TTC549 (cell line): ENCODE measurements around the gene SYT11.
"Not testable (repeated sequence)": the region's sequence is repeated elsewhere in the genome, so short reads cannot be mapped to it uniquely, and the experiment has no call there.

Experiments
- FAIRE-seq: peaks from 2 replicates; lab custom pipeline; 2012; peaks lifted over from hg19 to GRCh38; lab: Jason Lieb, UNC

Gene SYT11, protein sequence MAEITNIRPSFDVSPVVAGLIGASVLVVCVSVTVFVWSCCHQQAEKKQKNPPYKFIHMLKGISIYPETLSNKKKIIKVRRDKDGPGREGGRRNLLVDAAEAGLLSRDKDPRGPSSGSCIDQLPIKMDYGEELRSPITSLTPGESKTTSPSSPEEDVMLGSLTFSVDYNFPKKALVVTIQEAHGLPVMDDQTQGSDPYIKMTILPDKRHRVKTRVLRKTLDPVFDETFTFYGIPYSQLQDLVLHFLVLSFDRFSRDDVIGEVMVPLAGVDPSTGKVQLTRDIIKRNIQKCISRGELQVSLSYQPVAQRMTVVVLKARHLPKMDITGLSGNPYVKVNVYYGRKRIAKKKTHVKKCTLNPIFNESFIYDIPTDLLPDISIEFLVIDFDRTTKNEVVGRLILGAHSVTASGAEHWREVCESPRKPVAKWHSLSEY

GRCh38 chr1:155859234-155859829 lies at the start of gene SYT11:
TSS of gene SYT11 (plus strand) at chr1:155859567. CDS start at chr1:155859762, 195 bp downstream.
- peak; percentile 99 for FAIRE-seq

DNA sequence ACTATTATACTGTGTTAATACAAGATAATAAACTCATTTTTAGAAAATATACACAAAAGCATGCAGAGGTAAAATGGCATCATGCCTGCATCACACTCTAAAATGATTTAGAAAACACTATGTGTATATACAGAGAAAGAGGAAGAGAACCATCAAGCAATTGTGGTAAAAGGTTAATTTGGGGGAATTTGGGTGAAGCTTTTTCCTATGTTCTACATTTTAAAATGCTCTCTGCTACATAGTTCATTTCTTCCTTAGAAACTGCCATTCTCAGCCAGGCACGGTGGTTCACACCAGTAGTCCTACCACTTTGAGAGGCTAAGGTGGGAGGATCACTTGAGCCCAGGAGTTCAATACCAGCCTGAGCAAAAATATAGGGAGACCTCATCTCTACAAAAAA lies 46.5 kb upstream of the SYT11 start:
- FAIRE-seq = no peak

- no peak for FAIRE-seq
These were observed 45.7 kb upstream of the SYT11 start for GRCh38 chr1:155813672-155814071.

DNA sequence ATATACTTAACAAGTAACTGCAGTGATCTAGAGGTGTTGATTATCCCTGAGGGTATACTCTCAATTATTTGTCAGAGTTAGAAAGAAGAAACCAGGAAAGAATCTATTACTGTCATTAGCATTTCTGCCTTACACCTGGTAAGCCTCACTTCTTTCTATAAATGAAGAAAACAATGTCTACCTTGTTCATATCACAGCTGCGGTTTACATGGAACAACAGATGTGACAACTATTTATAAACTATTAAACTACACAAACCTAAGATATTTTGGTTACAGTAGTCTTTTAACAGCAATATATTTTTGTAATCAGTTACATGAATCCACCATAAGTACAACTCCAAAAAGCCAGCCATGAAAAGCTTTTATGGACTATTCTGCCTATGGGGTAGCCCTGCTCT lies 43.0 kb upstream of the SYT11 start:
- FAIRE-seq = no peak

GRCh38 chr1:155827450-155827849 lies 31.9 kb upstream of the SYT11 start:
- FAIRE-seq = no peak

- no peak for FAIRE-seq
These were observed 27.9 kb upstream of the SYT11 start for GRCh38 chr1:155831279-155831976.

GRCh38 chr1:155833665-155834295 lies 25.6 kb upstream of the SYT11 start:
- no peak for FAIRE-seq

DNA sequence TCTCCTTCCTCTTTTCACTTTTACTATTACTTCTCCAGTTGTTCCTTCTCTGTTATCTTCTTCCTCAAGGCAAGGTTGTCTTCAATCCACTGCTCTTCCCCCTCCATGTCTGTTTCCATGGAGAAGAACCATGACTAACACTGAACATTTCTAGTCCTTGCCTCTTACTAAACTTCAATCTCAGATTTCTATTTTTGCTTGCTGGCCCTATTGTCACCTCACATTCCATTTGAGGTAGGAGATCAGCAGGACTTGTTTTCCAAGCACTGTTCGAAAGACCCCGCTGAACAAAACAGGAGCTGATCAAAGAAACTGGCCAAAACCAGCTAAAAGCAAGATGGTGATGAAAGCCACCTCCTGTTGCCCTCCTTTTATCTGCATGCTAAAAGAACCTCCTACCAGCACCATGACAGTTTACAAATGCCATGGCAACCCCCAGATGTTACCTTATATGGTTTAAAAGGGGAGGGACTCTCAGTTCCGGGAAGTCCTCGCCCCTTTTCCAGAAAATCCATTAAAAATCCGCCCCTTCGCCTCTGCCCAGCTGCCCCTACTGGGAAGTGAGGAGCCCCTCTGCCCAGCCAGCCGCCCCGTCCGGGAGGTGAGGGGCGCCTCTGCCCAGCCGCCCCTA lies 25.0 kb upstream of the SYT11 start:
- no peak for FAIRE-seq

GRCh38 chr1:155834927-155835399 lies 24.4 kb upstream of the SYT11 start:
- not testable (repeated sequence) for FAIRE-seq

DNA sequence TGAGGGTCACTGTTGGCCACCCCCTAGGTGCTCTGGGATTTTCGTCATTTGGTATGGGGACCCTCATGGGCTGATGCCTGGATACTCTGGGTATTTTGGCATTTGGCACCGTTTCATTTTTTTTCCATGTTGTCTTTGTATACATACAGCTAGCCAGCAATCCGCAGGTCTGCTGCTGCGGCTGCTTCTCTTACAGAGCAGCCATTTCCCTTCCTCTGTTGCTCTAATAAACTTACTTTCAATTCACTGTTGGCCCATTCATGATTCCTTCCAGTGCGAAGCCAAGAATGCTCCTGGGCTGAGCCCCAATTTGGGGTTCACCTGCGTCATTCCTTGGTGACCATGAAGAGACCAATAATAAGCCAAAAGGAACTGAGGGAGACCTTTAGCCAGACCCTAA lies 23.8 kb upstream of the SYT11 start:
- no peak for FAIRE-seq

GRCh38 chr1:155840386-155840785 lies 19.0 kb upstream of the SYT11 start:
- no peak for FAIRE-seq

DNA sequence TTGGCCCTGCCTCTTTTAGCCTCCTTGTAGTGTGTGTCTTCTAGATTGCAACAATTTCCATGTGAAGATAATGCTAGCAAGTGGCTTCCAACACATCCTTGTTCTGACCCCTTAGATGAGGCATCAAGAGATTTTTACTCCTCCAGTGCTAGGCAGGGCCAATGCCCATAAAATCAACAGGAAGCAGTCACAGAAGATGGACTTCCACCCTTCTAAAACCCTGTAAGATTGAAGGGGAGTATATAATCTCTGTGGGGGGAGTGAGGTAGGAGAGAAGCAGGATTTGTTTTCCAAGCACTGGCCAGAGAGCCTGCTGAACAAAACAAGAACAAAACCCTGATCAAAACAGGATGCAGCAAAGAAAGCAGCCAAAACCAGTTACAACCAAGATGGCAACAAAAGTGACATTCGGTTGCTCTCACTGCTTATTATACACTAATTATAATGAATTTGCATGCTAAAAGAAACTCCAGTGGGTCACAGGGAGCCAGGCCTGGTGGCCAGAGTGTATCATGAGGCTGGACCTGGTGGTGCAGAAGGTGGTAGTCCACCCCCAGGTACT lies 14.4 kb upstream of the SYT11 start:
- no peak for FAIRE-seq

GRCh38 chr1:155847823-155848529 lies 11.4 kb upstream of the SYT11 start:
- FAIRE-seq = no peak

DNA sequence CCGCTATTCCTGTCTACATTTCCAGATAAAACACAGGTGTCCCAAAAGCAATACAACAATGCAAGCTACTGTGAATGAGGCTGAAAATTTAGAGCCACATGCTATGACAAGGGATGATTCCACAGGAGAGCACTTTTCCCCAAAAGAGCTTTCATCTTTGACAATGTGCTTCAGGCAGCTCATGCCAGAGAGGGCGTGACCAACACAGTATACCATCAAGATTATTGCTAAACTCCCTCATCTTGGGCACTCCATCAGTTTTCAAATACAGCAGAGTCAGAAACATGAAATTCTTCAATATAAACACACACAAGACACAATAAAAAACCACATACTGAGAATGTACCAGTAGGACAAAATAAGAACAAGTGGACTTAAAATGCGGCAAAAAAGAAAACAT lies 9.0 kb upstream of the SYT11 start:
- no peak for FAIRE-seq

DNA sequence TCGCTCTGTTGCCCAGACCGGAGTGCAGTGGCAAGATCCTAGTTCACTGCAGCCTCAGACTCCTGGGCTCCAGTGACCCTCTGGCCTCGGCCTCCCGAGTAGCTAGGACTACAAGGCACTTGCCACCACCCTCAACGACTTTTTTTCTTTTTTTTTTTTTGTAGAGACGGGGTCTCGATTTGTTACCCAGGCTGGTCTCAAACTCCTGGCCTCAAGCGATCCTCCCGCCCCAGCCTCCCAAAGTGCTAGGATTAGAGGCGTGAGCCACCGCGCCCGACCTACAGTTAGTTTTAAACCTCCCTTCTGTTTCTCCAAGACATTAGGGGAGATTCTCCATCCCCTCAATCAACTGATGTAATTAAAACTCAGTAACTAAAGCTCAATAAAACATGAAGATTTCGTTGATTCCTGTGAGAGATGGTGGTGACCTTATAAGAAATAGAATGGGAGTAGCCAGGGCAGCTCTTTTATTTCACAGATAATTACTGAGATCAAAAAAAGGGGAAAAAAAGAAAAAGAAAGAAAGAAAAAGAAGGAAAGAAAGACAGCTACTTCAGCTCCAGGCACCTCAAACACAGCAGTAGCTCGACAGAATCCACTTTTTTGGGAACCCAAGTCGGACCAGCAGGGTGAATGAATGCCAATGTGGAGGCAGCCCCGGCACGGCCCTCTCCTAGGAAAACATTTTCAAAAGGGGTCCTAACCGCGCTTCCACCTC lies 3.0 kb upstream of the SYT11 start:
- no peak for FAIRE-seq

GRCh38 chr1:155856975-155857930 lies 2.1 kb upstream of the SYT11 start, which contains the start of gene GON4L:
TSS of gene GON4L (minus strand) at chr1:155857214. CDS start at chr1:155853780, 3,434 bp downstream.
- peak; percentile 96 for FAIRE-seq

GRCh38 chr1:155858800-155859233 lies 550 bp upstream of the SYT11 start:
- FAIRE-seq = no peak

GRCh38 chr1:155859881-155860871 lies 809 bp downstream of the SYT11 start:
- no peak for FAIRE-seq
